ENCODE measurements around the gene CACNA2D2.

CACNA2D2 gene

GRCh38 chr3:50494126-50494525, 9.3 kb downstream of the CACNA2D2 start:
- no peak for DNase-seq

- no peak for DNase-seq
Observed at GRCh38 chr3:50493623-50494022, 9.8 kb downstream of the CACNA2D2 start.

GRCh38 chr3:50493086-50493485, 10.3 kb downstream of the CACNA2D2 start:
- DNase-seq, result no peak

- no peak for DNase-seq
Observed at GRCh38 chr3:50491023-50491422, 12.4 kb downstream of the CACNA2D2 start.

- DNase-seq, result no peak
Observed at GRCh38 chr3:50490424-50490823, 13.0 kb downstream of the CACNA2D2 start.

- no peak for DNase-seq
Observed at GRCh38 chr3:50487181-50487580, 16.3 kb downstream of the CACNA2D2 start.

GRCh38 chr3:50486219-50486888, 17.1 kb downstream of the CACNA2D2 start:
- no peak for DNase-seq

GRCh38 chr3:50484722-50485121, 18.7 kb downstream of the CACNA2D2 start:
- DNase-seq, result no peak

- no peak for DNase-seq
Observed at GRCh38 chr3:50483374-50483773, 20.1 kb downstream of the CACNA2D2 start.

- no peak for DNase-seq
Observed at GRCh38 chr3:50481992-50482391, 21.4 kb downstream of the CACNA2D2 start.

GRCh38 chr3:50480471-50480870, 23.0 kb downstream of the CACNA2D2 start:
- no peak for DNase-seq

GRCh38 chr3:50479523-50479922, 23.9 kb downstream of the CACNA2D2 start:
- no peak for DNase-seq

GRCh38 chr3:50478671-50479260, 24.7 kb downstream of the CACNA2D2 start:
- no peak for DNase-seq

- DNase-seq, result no peak
Observed at GRCh38 chr3:50478051-50478450, 25.4 kb downstream of the CACNA2D2 start.

GRCh38 chr3:50475348-50475747, 28.1 kb downstream of the CACNA2D2 start:
- DNase-seq, result no peak

GRCh38 chr3:50474717-50475116, 28.7 kb downstream of the CACNA2D2 start:
- DNase-seq, result no peak

- DNase-seq, result no peak
Observed at GRCh38 chr3:50473768-50474167, 29.7 kb downstream of the CACNA2D2 start.

- no peak for DNase-seq
Observed at GRCh38 chr3:50472958-50473357, 30.5 kb downstream of the CACNA2D2 start.

- DNase-seq, result no peak
Observed at GRCh38 chr3:50470658-50471057, 32.8 kb downstream of the CACNA2D2 start.

- no peak for DNase-seq
Observed at GRCh38 chr3:50467919-50468318, 35.5 kb downstream of the CACNA2D2 start.

GRCh38 chr3:50466177-50466576, 37.3 kb downstream of the CACNA2D2 start:
- DNase-seq, result no peak

- DNase-seq, result no peak
Observed at GRCh38 chr3:50464569-50464968, 38.9 kb downstream of the CACNA2D2 start.

- no peak for DNase-seq
Observed at GRCh38 chr3:50459785-50460184, 43.6 kb downstream of the CACNA2D2 start.

- no peak for DNase-seq
Observed at GRCh38 chr3:50457988-50458387, 45.4 kb downstream of the CACNA2D2 start.
